A549 treated with AZD2906 at 1 μM for 4 hours (cell line): ENCODE measurements around the gene ADGRF4. TPM values are rescaled to one million over a fixed set of nuclear protein-coding genes. Genes with fewer than 3 reads are reported as not detected.

Experiments used
- total RNA-seq: library from RNA; stranded (reverse); fragments of 200-300 nt; extraction: Qiagen RNA extraction; gene quantifications from 5 replicates; pipeline ENCODE4 v1.2.3, GENCODE V29; 2022

Gene ADGRF4, protein sequence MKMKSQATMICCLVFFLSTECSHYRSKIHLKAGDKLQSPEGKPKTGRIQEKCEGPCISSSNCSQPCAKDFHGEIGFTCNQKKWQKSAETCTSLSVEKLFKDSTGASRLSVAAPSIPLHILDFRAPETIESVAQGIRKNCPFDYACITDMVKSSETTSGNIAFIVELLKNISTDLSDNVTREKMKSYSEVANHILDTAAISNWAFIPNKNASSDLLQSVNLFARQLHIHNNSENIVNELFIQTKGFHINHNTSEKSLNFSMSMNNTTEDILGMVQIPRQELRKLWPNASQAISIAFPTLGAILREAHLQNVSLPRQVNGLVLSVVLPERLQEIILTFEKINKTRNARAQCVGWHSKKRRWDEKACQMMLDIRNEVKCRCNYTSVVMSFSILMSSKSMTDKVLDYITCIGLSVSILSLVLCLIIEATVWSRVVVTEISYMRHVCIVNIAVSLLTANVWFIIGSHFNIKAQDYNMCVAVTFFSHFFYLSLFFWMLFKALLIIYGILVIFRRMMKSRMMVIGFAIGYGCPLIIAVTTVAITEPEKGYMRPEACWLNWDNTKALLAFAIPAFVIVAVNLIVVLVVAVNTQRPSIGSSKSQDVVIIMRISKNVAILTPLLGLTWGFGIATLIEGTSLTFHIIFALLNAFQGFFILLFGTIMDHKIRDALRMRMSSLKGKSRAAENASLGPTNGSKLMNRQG
- total RNA-seq: 15.2 to 18.7 TPM (median 16.9 TPM) in 5 replicates

DNA sequence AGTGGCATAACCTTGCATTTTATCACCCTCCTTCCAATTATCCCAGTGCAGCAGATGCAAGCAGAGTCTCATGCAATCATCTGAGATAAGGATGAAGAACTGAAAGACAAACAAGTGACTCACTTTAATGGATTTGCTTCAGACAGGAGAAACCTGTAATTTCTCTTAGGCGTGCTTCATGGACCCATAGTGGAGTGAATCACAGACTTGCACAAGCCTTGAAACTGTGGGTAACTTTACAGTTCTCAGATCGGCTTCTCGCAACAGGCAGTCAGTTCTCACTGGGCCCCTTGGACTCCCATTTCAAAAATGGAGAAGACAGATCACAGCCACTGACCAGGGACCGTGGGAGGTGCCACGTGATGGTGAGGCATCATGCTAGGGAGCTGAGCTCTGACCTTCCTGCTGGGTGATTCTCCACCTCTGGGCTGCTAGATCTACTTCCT, at the start of gene ADGRF4:
TSS of gene ADGRF4 (plus strand) at position 239 of the 446 bp plus-strand sequence. CDS start 8,666 bp downstream, outside the sequence.

Other genes with a start within 250 kb of the ADGRF4 start
- gene CD2AP, start 220.8 kb upstream of the ADGRF4 start, total RNA-seq: 11.0 to 16.4 TPM (median 14.0 TPM) in 5 replicates
- not detected in 5 replicates for gene OPN5, start 83.5 kb downstream of the ADGRF4 start, total RNA-seq